Activated CD8-positive, alpha-beta memory T cell treated with anti-CD3 and anti-CD28 coated beads for 36 hours (primary cell): Measurements from ENCODE around the gene DAP. TPM values are rescaled to one million over a fixed set of nuclear protein-coding genes. Genes with fewer than 3 reads are reported as not detected.

Experiments used
- CTCF ChIA-PET: fragments of 350-600 bp; sonication (Branson Sonifier 250); formaldehyde crosslinking; loops from one replicate; lab custom pipeline; 2021; ENCODE audit warnings: antibody characterized with exemption; lab: Charles Lee
- POLR2A ChIA-PET: fragments of 350-600 bp; sonication (Branson Sonifier 250); formaldehyde crosslinking; loops from one replicate; lab custom pipeline; 2021; ENCODE audit warnings: antibody characterized with exemption; lab: Charles Lee
- total RNA-seq, 2 experiments: library from RNA; stranded (reverse); gene quantifications; one replicate each; pipeline ENCODE4 v1.2.3, GENCODE V29; 2021

The DAP gene
- total RNA-seq, 2 experiments from 2014 or later = 55.8 to 58.7 TPM

- ChIA-PET POLR2A (no interaction called here), CTCF (no interaction called here)
Measured at GRCh38 chr5:10680876-10681481, 80.1 kb downstream of the DAP start.

- ChIA-PET POLR2A (no interaction called here), CTCF (no interaction called here)
Measured at GRCh38 chr5:10679336-10679988, 81.6 kb downstream of the DAP start.

GRCh38 chr5:10678244-10678643 lies 82.8 kb downstream of the DAP start:
- POLR2A ChIA-PET = no interaction called here

GRCh38 chr5:10677533-10677932 lies 83.5 kb downstream of the DAP start:
- POLR2A ChIA-PET = no interaction called here
- CTCF ChIA-PET = no interaction called here

More at GRCh38 chr5:10678244-10678643, 82.8 kb downstream of the DAP start:
- CTCF ChIA-PET = interaction anchor here (1.0 kb wide), 1 partner anchor 51 kb away, joined by 3 read pairs; no protein-coding TSS in a partner anchor

- CTCF ChIA-PET = no interaction called here
- POLR2A ChIA-PET = no interaction called here
Measured at GRCh38 chr5:10676946-10677345, 84.1 kb downstream of the DAP start.

- ChIA-PET POLR2A (no interaction called here), CTCF (no interaction called here)
Measured at GRCh38 chr5:10676224-10676623, 84.8 kb downstream of the DAP start.

GRCh38 chr5:10675177-10675700 lies 85.8 kb downstream of the DAP start:
- ChIA-PET CTCF (no interaction called here), POLR2A (no interaction called here)

- POLR2A ChIA-PET = no interaction called here
- CTCF ChIA-PET = no interaction called here
Measured at GRCh38 chr5:10674582-10674981, 86.5 kb downstream of the DAP start.

- ChIA-PET CTCF (no interaction called here), POLR2A (no interaction called here)
Measured at GRCh38 chr5:10674096-10674495, 86.9 kb downstream of the DAP start.

GRCh38 chr5:10673407-10673806 lies 87.6 kb downstream of the DAP start:
- POLR2A ChIA-PET = no interaction called here
- CTCF ChIA-PET = no interaction called here

GRCh38 chr5:10673017-10673389 lies 88.0 kb downstream of the DAP start:
- ChIA-PET CTCF (no interaction called here), POLR2A (no interaction called here)

- CTCF ChIA-PET = interaction anchor here (0.9 kb wide), 1 partner anchor 17 kb away, joined by 3 read pairs; no protein-coding TSS in a partner anchor
- POLR2A ChIA-PET = no interaction called here
Measured at GRCh38 chr5:10672146-10673016, 88.7 kb downstream of the DAP start.

- POLR2A ChIA-PET = no interaction called here
- CTCF ChIA-PET = interaction anchor here (0.9 kb wide), 1 partner anchor 18 kb away, joined by 3 read pairs; no protein-coding TSS in a partner anchor
Measured at GRCh38 chr5:10671041-10672008, 89.7 kb downstream of the DAP start.

- ChIA-PET POLR2A (no interaction called here), CTCF (no interaction called here)
Measured at GRCh38 chr5:10669983-10670382, 91.1 kb downstream of the DAP start.

- CTCF ChIA-PET = no interaction called here
- POLR2A ChIA-PET = no interaction called here
Measured at GRCh38 chr5:10668697-10669096, 92.3 kb downstream of the DAP start.

- POLR2A ChIA-PET = no interaction called here
- CTCF ChIA-PET = no interaction called here
Measured at GRCh38 chr5:10667431-10668057, 93.5 kb downstream of the DAP start.

GRCh38 chr5:10666531-10667299 lies 94.3 kb downstream of the DAP start:
- ChIA-PET CTCF (no interaction called here), POLR2A (no interaction called here)

- ChIA-PET POLR2A (no interaction called here), CTCF (no interaction called here)
Measured at GRCh38 chr5:10665799-10666198, 95.2 kb downstream of the DAP start.
